Dedifferentiated amniotic fluid mesenchymal stem cell (primary cell): ENCODE results near the gene RNF175.

Experiments
- DNase-seq: peaks from one replicate; pipeline ENCODE4 v3.0.0-alpha.2; 2016; ENCODE audit errors: extremely low spot score

RNF175 gene

GRCh38 chr4:153759407-153760316 is at the start of gene RNF175:
Gene RNF175 (minus strand): TSS chr4:153760024. CDS start chr4:153759862, 162 bp downstream.
- no peak for DNase-seq

GRCh38 chr4:153809307-153809706 is 49.5 kb upstream of the RNF175 start:
- no peak for DNase-seq

- no peak for DNase-seq
These were observed 48.4 kb upstream of the RNF175 start for GRCh38 chr4:153808175-153808574.

GRCh38 chr4:153806073-153806472 is 46.2 kb upstream of the RNF175 start:
- DNase-seq: no peak

- DNase-seq: no peak
These were observed 44.9 kb upstream of the RNF175 start for GRCh38 chr4:153804722-153805121.

GRCh38 chr4:153799694-153800074 is 39.9 kb upstream of the RNF175 start:
- DNase-seq: no peak

GRCh38 chr4:153798901-153799693 is 39.3 kb upstream of the RNF175 start:
- no peak for DNase-seq

GRCh38 chr4:153798420-153798819 is 38.6 kb upstream of the RNF175 start:
- DNase-seq: no peak

- DNase-seq: no peak
These were observed 34.2 kb upstream of the RNF175 start for GRCh38 chr4:153794006-153794405.

- no peak for DNase-seq
These were observed 32.9 kb upstream of the RNF175 start for GRCh38 chr4:153792618-153793247.

- DNase-seq: no peak
These were observed 32.2 kb upstream of the RNF175 start for GRCh38 chr4:153791746-153792617.

GRCh38 chr4:153790962-153791551 is 31.2 kb upstream of the RNF175 start:
- no peak for DNase-seq

GRCh38 chr4:153790500-153790865 is 30.7 kb upstream of the RNF175 start:
- no peak for DNase-seq

- no peak for DNase-seq
These were observed 30.1 kb upstream of the RNF175 start for GRCh38 chr4:153789741-153790499.

- no peak for DNase-seq
These were observed 28.8 kb upstream of the RNF175 start, which contains the start of gene SFRP2 for GRCh38 chr4:153788413-153789276. Gene SFRP2 (minus strand): TSS chr4:153789083. CDS start chr4:153788835, 248 bp downstream.

- no peak for DNase-seq
These were observed 28.2 kb upstream of the RNF175 start for GRCh38 chr4:153788051-153788412.

- no peak for DNase-seq
These were observed 27.8 kb upstream of the RNF175 start for GRCh38 chr4:153787575-153787974.

GRCh38 chr4:153787061-153787560 is 27.3 kb upstream of the RNF175 start:
- DNase-seq: no peak
